ENCODE results near the gene PRKACA.

DNA sequence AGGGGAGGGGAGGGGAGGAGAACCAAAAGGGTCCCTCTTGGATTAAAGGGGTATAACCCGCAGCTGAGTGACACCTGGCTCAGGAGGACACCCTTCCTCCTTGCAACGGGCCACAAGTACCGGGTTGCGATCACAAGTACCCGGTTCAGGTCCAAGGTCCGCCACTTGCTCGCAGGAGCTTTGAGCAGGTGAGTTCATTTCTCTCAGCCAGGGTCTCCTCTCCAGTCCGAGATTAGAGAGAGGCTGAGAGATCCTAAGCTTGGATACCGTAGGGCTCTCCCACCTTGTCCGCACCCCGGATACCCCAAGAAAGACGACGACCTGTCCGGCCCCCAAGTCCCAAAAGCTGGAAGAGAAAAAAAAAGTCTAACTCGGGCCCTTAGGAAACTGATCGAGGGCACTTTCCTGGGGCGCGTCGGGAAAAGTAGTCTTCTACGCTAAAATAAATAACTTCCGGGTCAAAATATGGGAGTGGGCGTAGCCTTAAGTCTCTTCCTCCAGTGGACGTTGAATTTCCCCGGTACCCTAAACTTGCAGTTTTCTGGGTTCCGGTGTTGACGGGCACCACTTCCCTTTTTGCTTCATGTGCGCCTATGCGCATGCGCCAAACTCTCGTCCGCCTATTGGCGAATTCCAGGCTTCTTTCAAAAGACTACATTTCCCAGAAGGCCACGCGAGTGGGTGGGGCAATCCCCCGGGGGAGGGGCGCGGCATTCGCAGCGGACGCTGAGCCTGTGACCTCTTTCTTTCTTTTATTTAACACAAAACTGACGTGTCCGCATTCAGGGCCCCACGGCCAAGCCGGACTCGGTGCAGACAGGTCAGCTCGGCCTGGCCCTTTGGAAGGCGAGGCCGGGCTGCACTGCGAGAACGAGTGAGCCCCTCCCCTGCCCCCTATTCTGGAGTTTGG lies 36.4 kb downstream of the PRKACA start:
- no peak for TF ChIP-seq CTCF (conservative IDR thresholded peaks at IDR 0.05 in 1 of 2, IDR thresholded peaks at IDR 0.05 in 1 of 2; ENCODE audit: low read depth in 1 of 2, low read length in 2 of 2)
- TF ChIP-seq EZH2 (IDR thresholded peaks at IDR 0.05; ENCODE audit: low read length, missing control alignments) = no peak

All from fibroblast of lung (primary cell).